Spinal cord (tissue), 10 donors: Measurements from ENCODE around the gene ANO6. TPM values are rescaled to one million over a fixed set of nuclear protein-coding genes. Genes with fewer than 3 reads are reported as not detected.

ENCODE experiments used
- DNase-seq, 6 donors: peaks; one replicate each; pipeline versions ENCODE4 v3.0.0 to v3.0.0-alpha.2; 2013 to 2015; ENCODE audit warnings: low spot score in 6 of 6, low read depth in 4 of 6
- H3K27ac ChIP-seq: one replicate; pipeline ENCODE4 v1.5.1; 2013; ENCODE audit warnings: low read depth, low read length, control low read depth
- H3K27me3 ChIP-seq: one replicate; pipeline ENCODE4 v1.6.1; 2013; ENCODE audit warnings: low read length; ENCODE audit not compliant: control insufficient read depth, insufficient read depth
- H3K36me3 ChIP-seq: one replicate; pipeline ENCODE4 v1.6.1; 2013; ENCODE audit warnings: low read length; ENCODE audit not compliant: control insufficient read depth, insufficient read depth
- H3K4me1 ChIP-seq: one replicate; pipeline ENCODE4 v1.6.1; 2013; ENCODE audit warnings: low read length; ENCODE audit not compliant: control insufficient read depth, insufficient read depth
- H3K4me3 ChIP-seq: one replicate; pipeline ENCODE4 v1.5.1; 2013; ENCODE audit warnings: low read depth, low read length, control low read depth
- H3K9me3 ChIP-seq: one replicate; pipeline ENCODE4 v1.6.1; 2013; ENCODE audit warnings: low read length; ENCODE audit not compliant: control insufficient read depth, insufficient read depth
- WGBS: methylation state at CpG from one replicate; pipeline ENCODE4 v1.1.5; 2013; ENCODE audit warnings: missing lambda C conversion rate; ENCODE audit not compliant: insufficient coverage; 5-methylcytosine and 5-hydroxymethylcytosine counted together
- polyA plus RNA-seq, 2 donors: library from polyadenylated mRNA; unstranded; fragments of 120-200 nt; gene quantifications; one replicate each; pipeline ENCODE4 v1.2.1, GENCODE V29; 2013; ENCODE audit not compliant: insufficient read length in 2 of 2
- total RNA-seq, 2 donors: library from RNA; depleted of rRNA in 1 of 2; stranded (reverse); fragments of 120-200 nt in 1 of 2; fragments of >200 nt in 1 of 2; gene quantifications; one replicate each; pipeline versions ENCODE4 v1.2.3 to v1.2.4, GENCODE V29; 2013 to 2014
- donor health status: healthy.

The ANO6 gene
- total and polyA plus RNA-seq, 4 donors, result 21.6 to 105 (median 42.9) TPM

GRCh38 chr12:45284096-45284901 lies 68.4 kb downstream of the ANO6 start:
- no peaks in the 10 kb centered on the region for H3K36me3 ChIP-seq
- H3K9me3 ChIP-seq, result no peaks in the 10 kb centered on the region
- no peak overlapping the region for H3K27ac ChIP-seq
- no peaks in the 10 kb centered on the region for H3K27me3 ChIP-seq
- peak in 2 of 6 donors; percentile 23 for DNase-seq
- no peak overlapping the region for H3K4me3 ChIP-seq
- 63% methylated on average over 2 of the region's 8 CpGs for WGBS
- H3K4me1 ChIP-seq, result no peaks in the 10 kb centered on the region

GRCh38 chr12:45285717-45286116 lies 69.8 kb downstream of the ANO6 start:
- Histone ChIP-seq H3K36me3 (no peaks in the 10 kb centered on the region), H3K27me3 (no peaks in the 10 kb centered on the region), H3K27ac (no peak overlapping the region), H3K9me3 (no peaks in the 10 kb centered on the region), H3K4me3 (no peak overlapping the region), H3K4me1 (no peaks in the 10 kb centered on the region)
- WGBS, result no CpG with 5 or more reads among the region's 2 CpGs
- DNase-seq, result no peak

GRCh38 chr12:45286621-45287020 lies 70.7 kb downstream of the ANO6 start:
- Histone ChIP-seq H3K4me3 (no peak overlapping the region), H3K27me3 (no peaks in the 10 kb centered on the region), H3K36me3 (no peaks in the 10 kb centered on the region), H3K9me3 (no peaks in the 10 kb centered on the region), H3K4me1 (no peaks in the 10 kb centered on the region), H3K27ac (no peak overlapping the region)
- no CpG with 5 or more reads among the region's 2 CpGs for WGBS
- DNase-seq, result no peak

GRCh38 chr12:45289245-45290215 lies 73.6 kb downstream of the ANO6 start:
- no peaks in the 10 kb centered on the region for H3K4me1 ChIP-seq
- H3K36me3 ChIP-seq, result no peaks in the 10 kb centered on the region
- peak in 1 of 6 donors; percentile 87 for DNase-seq
- no peaks in the 10 kb centered on the region for H3K27me3 ChIP-seq
- H3K9me3 ChIP-seq, result no peaks in the 10 kb centered on the region
- no peak overlapping the region for H3K27ac ChIP-seq
- no peak overlapping the region for H3K4me3 ChIP-seq
- WGBS, result 100% methylated on average over 2 of the region's 4 CpGs

GRCh38 chr12:45290216-45290605 lies 74.3 kb downstream of the ANO6 start:
- Histone ChIP-seq H3K4me3 (no peak overlapping the region), H3K27ac (no peak overlapping the region), H3K4me1 (no peaks in the 10 kb centered on the region), H3K36me3 (no peaks in the 10 kb centered on the region), H3K27me3 (no peaks in the 10 kb centered on the region), H3K9me3 (no peaks in the 10 kb centered on the region)
- DNase-seq, result no peak
- 80% methylated on average over 1 of the region's 2 CpGs for WGBS

GRCh38 chr12:45291518-45291917 lies 75.6 kb downstream of the ANO6 start:
- no CpG with 5 or more reads among the region's 1 CpG for WGBS
- H3K4me1 ChIP-seq, result no peaks in the 10 kb centered on the region
- DNase-seq, result no peak
- H3K4me3 ChIP-seq, result no peak overlapping the region
- H3K27me3 ChIP-seq, result no peaks in the 10 kb centered on the region
- H3K9me3 ChIP-seq, result no peaks in the 10 kb centered on the region
- H3K36me3 ChIP-seq, result no peaks in the 10 kb centered on the region
- H3K27ac ChIP-seq, result no peak overlapping the region

GRCh38 chr12:45292486-45293195 lies 76.7 kb downstream of the ANO6 start:
- no peaks in the 10 kb centered on the region for H3K4me1 ChIP-seq
- no peaks in the 10 kb centered on the region for H3K9me3 ChIP-seq
- WGBS, result 79% methylated on average over 4 of the region's 4 CpGs
- DNase-seq, result no peak
- no peaks in the 10 kb centered on the region for H3K27me3 ChIP-seq
- H3K27ac ChIP-seq, result no peak overlapping the region
- no peak overlapping the region for H3K4me3 ChIP-seq
- H3K36me3 ChIP-seq, result no peaks in the 10 kb centered on the region

- WGBS, result no CpG with 5 or more reads among the region's 5 CpGs
- Histone ChIP-seq H3K27ac (no peak overlapping the region), H3K27me3 (no peaks in the 10 kb centered on the region), H3K4me1 (no peaks in the 10 kb centered on the region), H3K4me3 (no peak overlapping the region), H3K36me3 (no peaks in the 10 kb centered on the region), H3K9me3 (no peaks in the 10 kb centered on the region)
- DNase-seq, result peak in 1 of 6 donors; percentile 22
These were observed 79.0 kb downstream of the ANO6 start for GRCh38 chr12:45294906-45295305.

- Histone ChIP-seq H3K4me3 (no peak overlapping the region), H3K27me3 (no peaks in the 10 kb centered on the region), H3K27ac (no peak overlapping the region), H3K36me3 (no peaks in the 10 kb centered on the region), H3K4me1 (no peaks in the 10 kb centered on the region), H3K9me3 (no peaks in the 10 kb centered on the region)
- no peak for DNase-seq
- WGBS, result 93% methylated on average over 3 of the region's 7 CpGs
These were observed 80.2 kb downstream of the ANO6 start for GRCh38 chr12:45296046-45296586.
